Vagina (tissue), 2 donors: ENCODE results near the gene TEC.

ENCODE experiments used
- POLR2A ChIP-seq, 2 donors: fragments of 450-650 bp; IDR thresholded peaks; one replicate each; pipeline ENCODE4 v1.6.1; 2017; ENCODE audit warnings: antibody characterized with exemption in 2 of 2, mild to moderate bottlenecking in 2 of 2, moderate library complexity in 2 of 2
- POLR2AphosphoS5 ChIP-seq, 2 donors: sonication (generic); formaldehyde crosslinking; IDR thresholded peaks; one replicate each; pipeline ENCODE4 v1.9.0; 2017; ENCODE audit warnings: antibody characterized with exemption in 2 of 2, mild to moderate bottlenecking in 2 of 2, low read depth in 1 of 2; ENCODE audit not compliant: insufficient read depth in 1 of 2
- TF ChIP-seq, protein P1 (sequence below), 3 experiments: fragments of 450-650 bp in 2 of 3; fragments of 200-600 bp in 1 of 3; sonication (generic) in 1 of 3; IDR thresholded peaks; one replicate each; pipeline ENCODE4 v1.5.1; 2017 to 2019; ENCODE audit warnings: antibody characterized with exemption in 3 of 3, mild to moderate bottlenecking in 2 of 3, moderate library complexity in 2 of 3

DNA sequence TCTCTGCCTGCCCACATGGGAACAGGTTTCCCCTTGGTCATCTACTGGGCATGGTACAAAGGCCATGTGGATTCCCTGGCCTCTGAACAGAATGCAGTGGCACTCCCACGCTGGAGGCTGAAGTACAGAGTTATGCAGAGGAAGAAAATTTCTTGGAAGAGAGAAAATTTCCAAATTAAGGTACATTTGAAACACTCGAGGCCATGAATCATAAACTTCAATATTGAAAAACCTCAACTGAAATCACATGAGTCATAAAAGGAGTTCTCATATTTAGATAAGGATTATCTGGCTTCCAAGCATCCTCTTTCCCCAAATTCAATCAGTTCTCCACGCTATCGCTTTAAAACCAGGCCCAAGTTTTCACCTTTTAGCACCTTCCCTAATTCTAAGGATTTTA is 107.5 kb downstream of the TEC start:
- TF ChIP-seq, protein P1, sequence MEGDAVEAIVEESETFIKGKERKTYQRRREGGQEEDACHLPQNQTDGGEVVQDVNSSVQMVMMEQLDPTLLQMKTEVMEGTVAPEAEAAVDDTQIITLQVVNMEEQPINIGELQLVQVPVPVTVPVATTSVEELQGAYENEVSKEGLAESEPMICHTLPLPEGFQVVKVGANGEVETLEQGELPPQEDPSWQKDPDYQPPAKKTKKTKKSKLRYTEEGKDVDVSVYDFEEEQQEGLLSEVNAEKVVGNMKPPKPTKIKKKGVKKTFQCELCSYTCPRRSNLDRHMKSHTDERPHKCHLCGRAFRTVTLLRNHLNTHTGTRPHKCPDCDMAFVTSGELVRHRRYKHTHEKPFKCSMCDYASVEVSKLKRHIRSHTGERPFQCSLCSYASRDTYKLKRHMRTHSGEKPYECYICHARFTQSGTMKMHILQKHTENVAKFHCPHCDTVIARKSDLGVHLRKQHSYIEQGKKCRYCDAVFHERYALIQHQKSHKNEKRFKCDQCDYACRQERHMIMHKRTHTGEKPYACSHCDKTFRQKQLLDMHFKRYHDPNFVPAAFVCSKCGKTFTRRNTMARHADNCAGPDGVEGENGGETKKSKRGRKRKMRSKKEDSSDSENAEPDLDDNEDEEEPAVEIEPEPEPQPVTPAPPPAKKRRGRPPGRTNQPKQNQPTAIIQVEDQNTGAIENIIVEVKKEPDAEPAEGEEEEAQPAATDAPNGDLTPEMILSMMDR (IDR thresholded peaks at IDR 0.05): no peak
- TF ChIP-seq POLR2AphosphoS5 (IDR thresholded peaks at IDR 0.05; ENCODE audit: insufficient read depth in 1 of 2, low read depth in 1 of 2) (no peak), POLR2A (IDR thresholded peaks at IDR 0.05) (no peak)
